Stimulated activated naive CD8-positive, alpha-beta T cell treated with anti-CD3 and anti-CD28 coated beads, Interleukin-15, amount 100 ng/mL, for 72 hours (primary cell): ENCODE results near the gene DPPA3.
"Not testable (repeated sequence)": the region's sequence is repeated elsewhere in the genome, so short reads cannot be mapped to it uniquely, and the experiment has no call there.

Experiments used
- ATAC-seq: fragments of 150-1000 bp; cut with Tn5 transposase; 2 replicates; pipeline ENCODE4 v1.10.0; 2021; ENCODE audit warnings: mild to moderate bottlenecking, moderate library complexity
- DNase-seq, 2 donors: peaks; one replicate each; pipeline ENCODE4 v3.0.0; 2021 to 2022
- H3K27ac Mint-ChIP-seq, 2 donors: one replicate each; pipeline ENCODE4 v1.8.0; 2022; ENCODE audit warnings: mild to moderate bottlenecking in 2 of 2, mixed read lengths in 2 of 2, moderate library complexity in 2 of 2
- H3K27me3 Mint-ChIP-seq: one replicate; pipeline ENCODE4 v1.8.0; 2022; ENCODE audit warnings: mixed read lengths
- H3K4me1 Mint-ChIP-seq: one replicate; pipeline ENCODE4 v1.8.0; 2022; ENCODE audit warnings: mild to moderate bottlenecking, mixed read lengths
- H3K4me3 Mint-ChIP-seq, 2 donors: one replicate each; pipeline ENCODE4 v1.8.0; 2022; ENCODE audit warnings: mild to moderate bottlenecking in 2 of 2, mixed read lengths in 2 of 2, moderate library complexity in 1 of 2
- H3K9me3 Mint-ChIP-seq, 2 donors: one replicate each; pipeline ENCODE4 v1.8.0; 2022; ENCODE audit warnings: mixed read lengths in 2 of 2

DPPA3 gene

DNA sequence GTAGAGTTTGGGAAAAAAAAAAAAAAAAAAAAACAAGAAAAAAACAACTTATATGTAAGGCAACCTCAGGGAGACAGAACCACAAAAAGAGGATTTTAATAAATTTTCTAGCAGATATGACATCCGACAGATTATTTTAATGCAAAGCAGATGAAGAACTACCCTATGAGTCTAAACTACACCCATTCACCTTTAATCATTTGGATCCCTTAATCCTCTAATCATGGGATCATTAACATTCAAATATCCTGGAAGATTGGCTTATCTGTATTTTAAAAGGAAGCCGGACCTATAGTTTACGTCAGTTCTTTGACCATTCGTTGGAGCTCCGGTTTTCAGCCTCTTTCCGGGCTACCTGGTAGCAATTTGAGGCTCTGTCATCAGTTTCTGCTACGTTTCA is at the start of gene DPPA3:
Gene DPPA3 (plus strand): TSS at position 301 of the 400 bp plus-strand sequence. CDS start 138 bp downstream, outside the sequence.
- Mint-ChIP-seq H3K27ac (no peak within 1 kb of the TSS), H3K9me3 (no peaks in the 10 kb centered on the region), H3K4me1 (no peaks in the 10 kb centered on the region), H3K27me3 (no peaks in the 10 kb centered on the region), H3K4me3 (no peak within 1 kb of the TSS)
- DNase-seq (no peak), ATAC-seq (no peak)

DNA sequence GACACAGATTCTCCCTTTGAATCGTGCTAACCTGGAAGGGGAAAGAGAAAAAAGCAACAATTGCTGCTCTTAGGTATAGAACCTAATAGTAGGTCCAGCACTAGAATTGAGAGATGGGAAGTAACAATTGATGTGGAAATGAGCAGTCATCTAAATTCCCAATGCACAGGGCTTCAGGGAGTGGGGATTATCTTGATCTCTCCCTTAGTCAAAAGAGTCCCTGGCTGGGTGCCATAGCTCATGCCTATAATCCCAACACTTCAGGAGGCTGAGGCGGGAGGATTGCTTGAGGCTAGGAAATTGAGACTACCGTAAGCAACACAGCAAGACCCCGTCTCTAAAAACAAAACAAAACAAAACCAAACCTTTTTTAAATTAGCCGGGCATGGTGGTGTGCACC is 49.5 kb upstream of the DPPA3 start:
- Mint-ChIP-seq H3K4me3 (no peak overlapping the region), H3K27ac (no peak overlapping the region), H3K9me3 (no peaks in the 10 kb centered on the region), H3K27me3 (no peaks in the 10 kb centered on the region), H3K4me1 (no peaks in the 10 kb centered on the region)
- ATAC-seq (no peak), DNase-seq (no peak)

DNA sequence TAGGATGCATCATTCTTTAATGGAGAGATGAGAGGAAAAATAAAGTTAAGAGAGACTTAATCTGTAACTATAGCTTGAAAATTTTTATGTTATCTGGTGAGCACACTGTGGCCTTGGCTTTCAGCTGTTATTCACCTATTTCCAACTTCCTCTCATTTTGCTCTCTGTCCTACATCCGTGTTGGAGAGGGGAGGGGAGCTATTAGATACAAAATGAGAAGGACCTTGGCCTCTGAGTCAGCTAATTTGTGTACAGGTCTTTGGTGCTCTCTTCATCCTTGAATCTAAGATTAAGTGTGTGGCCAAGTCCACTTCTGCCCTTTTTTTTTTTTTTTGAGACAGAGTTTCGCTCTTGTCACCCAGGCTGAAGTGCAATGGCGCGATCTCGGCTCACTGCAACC is 44.6 kb upstream of the DPPA3 start:
- no peak for ATAC-seq
- H3K4me1 Mint-ChIP-seq: no peaks in the 10 kb centered on the region
- no peaks in the 10 kb centered on the region for H3K27me3 Mint-ChIP-seq
- no peak for DNase-seq
- no peaks in the 10 kb centered on the region for H3K9me3 Mint-ChIP-seq
- no peak overlapping the region for H3K27ac Mint-ChIP-seq
- H3K4me3 Mint-ChIP-seq: no peak overlapping the region

DNA sequence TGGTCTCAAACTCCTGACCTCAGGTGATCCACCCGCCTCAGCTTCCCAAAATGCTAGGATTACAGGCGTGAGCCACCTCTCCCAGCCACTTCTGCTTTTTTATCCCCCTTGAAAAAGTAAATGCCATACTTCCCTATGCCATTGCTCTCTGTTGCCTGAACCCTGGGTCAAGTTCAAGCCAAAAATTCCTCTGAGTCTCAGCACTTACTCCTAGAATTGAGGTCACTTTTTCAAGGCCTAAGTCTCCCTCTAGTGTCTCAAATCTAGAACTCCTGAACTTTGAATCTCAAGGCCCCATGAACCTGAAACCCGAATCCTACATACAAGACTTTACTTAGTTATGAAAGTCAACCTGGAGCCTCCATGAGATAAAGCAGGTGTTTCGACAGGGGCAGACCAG is 44.1 kb upstream of the DPPA3 start:
- no peak overlapping the region for H3K27ac Mint-ChIP-seq
- DNase-seq: no peak
- ATAC-seq: no peak
- no peaks in the 10 kb centered on the region for H3K9me3 Mint-ChIP-seq
- no peaks in the 10 kb centered on the region for H3K27me3 Mint-ChIP-seq
- H3K4me3 Mint-ChIP-seq: no peak overlapping the region
- H3K4me1 Mint-ChIP-seq: no peaks in the 10 kb centered on the region

DNA sequence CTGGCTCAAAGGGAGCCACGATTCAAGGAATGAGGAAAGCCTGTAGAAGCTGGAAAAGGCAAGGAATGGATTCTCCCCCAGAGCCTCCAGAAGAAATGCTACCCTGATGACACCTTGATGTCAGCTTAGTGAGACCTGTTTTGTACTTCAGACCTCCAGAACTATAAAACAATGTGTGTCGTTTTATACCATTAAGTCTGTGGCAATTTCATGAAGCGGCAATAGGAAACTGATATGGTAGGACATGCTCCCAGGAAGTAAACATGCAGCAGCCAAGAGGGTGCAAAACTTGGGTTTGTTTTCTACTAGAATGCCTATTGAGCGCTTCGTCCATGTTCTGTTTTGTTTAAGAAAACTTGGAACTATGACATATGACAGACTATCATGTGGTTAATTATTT is 43.1 kb upstream of the DPPA3 start:
- DNase-seq (no peak), ATAC-seq (no peak)
- Mint-ChIP-seq H3K27ac (no peak overlapping the region), H3K27me3 (no peaks in the 10 kb centered on the region), H3K9me3 (no peaks in the 10 kb centered on the region), H3K4me3 (no peak overlapping the region), H3K4me1 (no peaks in the 10 kb centered on the region)

DNA sequence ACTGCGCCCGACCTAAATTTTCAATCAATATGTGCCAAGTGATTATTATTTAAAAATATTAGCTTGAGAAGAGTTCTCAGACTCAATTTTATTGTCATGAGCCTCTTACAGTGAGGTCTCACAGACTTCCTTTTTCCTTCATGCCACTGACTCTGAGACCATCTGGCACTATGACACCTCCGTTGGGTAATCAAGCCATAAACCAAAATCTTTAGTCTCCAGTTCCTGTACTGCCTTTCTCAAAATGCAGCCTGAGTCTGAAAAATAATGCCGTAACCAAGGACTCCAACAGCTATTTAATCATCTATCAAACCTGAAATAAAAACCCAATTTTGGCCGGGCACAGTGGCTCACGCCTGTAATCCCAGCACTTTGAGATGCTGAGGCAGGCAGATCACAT is 35.8 kb upstream of the DPPA3 start:
- not testable (repeated sequence) for H3K27me3 Mint-ChIP-seq, DNase-seq, H3K9me3 Mint-ChIP-seq, ATAC-seq, H3K27ac Mint-ChIP-seq, H3K4me3 Mint-ChIP-seq
- peaks cover 11% of the 10 kb centered on the region for H3K4me1 Mint-ChIP-seq

DNA sequence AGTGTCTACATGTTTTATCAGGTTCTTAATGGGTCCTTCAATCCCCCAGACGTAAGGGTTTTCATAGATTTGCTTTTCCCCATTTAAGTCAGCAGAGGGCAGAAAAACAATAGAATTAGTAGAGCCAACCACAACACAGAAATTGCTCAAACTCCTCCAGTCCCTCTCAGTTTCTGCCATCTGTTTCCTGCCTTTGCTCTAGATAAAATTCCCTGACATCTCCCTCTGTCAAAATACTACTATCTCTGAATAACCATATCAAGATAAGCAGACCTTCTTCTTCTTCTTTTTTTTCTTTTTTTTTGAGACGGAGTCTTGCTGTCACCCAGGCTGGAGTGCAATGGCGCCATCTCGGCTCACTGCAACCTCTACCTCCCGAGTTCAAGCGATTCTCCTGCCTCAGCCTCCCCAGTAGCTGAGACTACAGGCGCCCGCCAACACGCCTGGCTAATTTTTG is 33.8 kb upstream of the DPPA3 start:
- peak overlapping the region in 1 of 2 donors; percentile 22 for H3K27ac Mint-ChIP-seq
- not testable (repeated sequence) for H3K27me3 Mint-ChIP-seq, H3K9me3 Mint-ChIP-seq
- H3K4me1 Mint-ChIP-seq: peaks cover 11% of the 10 kb centered on the region
- DNase-seq (peak in 1 of 2 donors; percentile 2), ATAC-seq (peak; percentile 77)
- H3K4me3 Mint-ChIP-seq: peak overlapping the region; percentile 49 to 53

DNA sequence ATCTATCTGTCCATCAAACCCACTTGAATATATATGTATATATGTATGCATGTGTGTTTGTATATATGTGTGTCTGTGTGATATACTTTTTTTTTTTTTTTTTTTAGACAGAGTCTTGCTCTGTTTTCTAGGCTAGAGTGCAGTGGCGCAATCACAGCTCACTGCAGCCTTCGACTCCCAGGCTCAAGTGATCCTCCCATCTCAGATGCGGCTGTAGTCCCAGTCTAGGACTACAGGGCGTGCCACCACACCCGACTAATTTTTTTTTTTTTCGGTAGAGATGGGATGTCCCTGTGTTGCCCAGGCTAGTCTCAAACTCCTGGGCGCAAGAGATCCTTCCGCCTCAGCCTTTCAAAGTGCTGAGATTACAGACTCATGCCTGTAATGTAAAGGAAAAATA is 32.5 kb upstream of the DPPA3 start:
- Mint-ChIP-seq H3K27ac (no peak overlapping the region), H3K9me3 (no peaks in the 10 kb centered on the region), H3K4me1 (peaks cover 11% of the 10 kb centered on the region), H3K27me3 (peaks cover 9% of the 10 kb centered on the region), H3K4me3 (no peak overlapping the region)
- ATAC-seq (no peak), DNase-seq (no peak)

DNA sequence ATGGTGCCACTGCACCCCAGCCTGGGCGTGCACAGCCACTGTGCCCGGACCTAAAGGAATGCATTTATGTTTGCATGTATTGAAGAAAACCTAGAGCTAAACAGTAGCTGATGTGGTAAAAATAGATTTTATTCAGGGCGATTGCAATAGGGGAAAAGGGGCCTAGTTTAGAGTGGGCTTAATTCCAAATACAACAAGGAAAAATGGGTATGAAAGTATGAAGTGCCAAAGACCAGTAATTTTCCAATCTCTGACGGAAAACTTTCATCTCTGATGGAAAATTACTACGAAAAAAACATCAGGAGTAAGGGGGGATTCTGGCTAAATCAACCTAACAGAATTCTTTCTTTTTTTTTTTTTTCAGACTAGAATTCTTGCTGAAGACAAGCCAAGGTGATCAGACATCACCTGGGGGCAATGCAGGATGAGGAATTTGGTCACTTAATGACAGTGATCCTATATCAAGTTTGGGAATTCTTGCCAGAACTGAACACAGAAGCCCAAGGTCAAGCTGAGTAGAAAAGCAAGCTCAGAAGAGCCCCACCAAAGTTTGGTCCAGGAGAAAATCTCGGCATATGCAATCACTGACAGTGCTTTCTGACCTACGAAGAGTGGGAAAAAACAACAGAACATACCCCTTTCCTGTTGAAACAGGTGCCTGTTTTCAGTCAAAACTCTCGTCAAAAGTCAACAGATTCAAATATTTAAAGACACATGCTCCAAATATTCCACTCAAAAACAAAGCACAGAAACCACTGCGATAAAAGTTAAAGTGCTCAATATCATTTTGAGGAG is 31.8 kb upstream of the DPPA3 start:
- H3K9me3 Mint-ChIP-seq: no peaks in the 10 kb centered on the region
- H3K27me3 Mint-ChIP-seq: peaks cover 9% of the 10 kb centered on the region
- peaks cover 11% of the 10 kb centered on the region for H3K4me1 Mint-ChIP-seq
- H3K4me3 Mint-ChIP-seq: no peak overlapping the region
- DNase-seq: no peak
- H3K27ac Mint-ChIP-seq: no peak overlapping the region
- ATAC-seq: no peak

DNA sequence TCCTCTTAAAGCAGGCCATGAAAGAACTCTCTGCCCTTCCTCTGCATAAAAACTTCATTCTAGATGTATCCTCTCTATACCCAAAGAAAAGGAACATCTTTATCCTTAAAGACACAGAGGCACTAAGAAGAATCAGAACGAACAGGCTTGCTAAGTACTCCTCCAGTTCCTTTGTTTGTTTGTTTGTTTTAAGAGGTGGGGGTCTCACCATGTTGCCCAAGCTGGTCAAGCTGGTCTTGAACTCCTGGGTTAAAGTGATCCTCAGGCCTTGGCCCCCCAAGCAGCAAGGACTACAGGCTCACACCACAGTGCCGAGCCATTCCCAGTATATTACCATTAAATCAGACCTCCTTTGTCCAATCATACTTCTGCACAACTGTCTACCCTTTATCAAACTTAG is 29.7 kb upstream of the DPPA3 start:
- Mint-ChIP-seq H3K4me3 (no peak overlapping the region), H3K4me1 (peaks cover 11% of the 10 kb centered on the region), H3K27ac (no peak overlapping the region), H3K27me3 (no peaks in the 10 kb centered on the region), H3K9me3 (no peaks in the 10 kb centered on the region)
- ATAC-seq (no peak), DNase-seq (no peak)

DNA sequence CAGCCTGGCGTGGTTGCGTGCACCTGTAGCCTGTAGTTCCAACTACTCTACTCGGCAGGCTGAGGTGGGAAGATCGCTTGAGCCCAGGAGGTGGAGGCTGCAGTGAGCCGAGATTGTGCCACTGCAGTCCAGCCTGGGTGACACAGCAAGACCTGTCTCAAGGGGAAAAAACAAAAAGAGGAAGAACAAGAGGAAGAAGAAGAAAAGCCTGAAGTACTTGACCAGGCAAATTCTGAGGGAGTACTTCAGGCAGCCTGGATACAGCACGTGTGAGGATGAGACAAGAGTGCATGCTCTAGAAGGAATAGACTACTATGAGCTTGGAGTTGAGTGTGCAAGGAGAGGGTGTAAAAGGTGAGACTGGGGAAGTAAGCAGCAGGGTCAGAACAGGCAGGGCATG is 17.4 kb upstream of the DPPA3 start:
- Mint-ChIP-seq H3K9me3 (no peaks in the 10 kb centered on the region), H3K27ac (no peak overlapping the region), H3K4me1 (peaks cover 10% of the 10 kb centered on the region), H3K27me3 (peaks cover 21% of the 10 kb centered on the region), H3K4me3 (no peak overlapping the region)
- DNase-seq (no peak), ATAC-seq (no peak)

DNA sequence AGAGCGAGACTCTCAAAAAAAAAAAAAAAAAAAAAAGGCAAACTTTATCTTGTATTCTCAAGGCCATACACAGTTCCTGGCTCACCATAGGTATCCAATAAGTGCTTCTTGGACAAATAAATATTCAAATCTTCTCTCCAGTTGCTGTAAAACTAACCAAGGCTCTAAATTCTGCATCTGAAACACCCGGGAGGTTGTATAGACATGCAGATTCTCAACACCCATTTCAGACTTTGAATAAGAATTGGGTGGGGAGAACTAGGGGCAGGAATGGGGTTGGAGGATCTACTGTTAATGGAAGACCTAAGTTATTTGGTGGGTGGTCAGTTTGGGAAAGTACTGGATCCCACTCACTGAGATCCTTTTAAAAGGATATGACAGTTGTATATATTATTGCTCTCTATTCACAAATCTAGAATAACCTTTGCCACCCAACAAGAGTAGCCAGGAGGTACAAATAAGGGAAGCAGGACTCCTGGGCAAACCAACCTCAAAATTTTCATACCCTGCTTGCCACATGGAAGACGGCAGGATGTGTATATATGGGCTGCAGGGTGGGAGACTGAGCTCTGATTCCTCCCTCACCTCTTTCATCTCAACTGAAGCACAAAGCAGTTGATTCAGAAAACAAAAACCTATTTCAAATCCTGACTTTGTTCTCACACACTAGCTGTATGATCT is 16.5 kb upstream of the DPPA3 start:
- H3K27me3 Mint-ChIP-seq: peaks cover 21% of the 10 kb centered on the region
- H3K9me3 Mint-ChIP-seq: no peaks in the 10 kb centered on the region
- H3K4me3 Mint-ChIP-seq: no peak overlapping the region
- ATAC-seq: no peak
- DNase-seq: no peak
- H3K27ac Mint-ChIP-seq: peak overlapping the region; percentile 53 to 86
- H3K4me1 Mint-ChIP-seq: peaks cover 10% of the 10 kb centered on the region

DNA sequence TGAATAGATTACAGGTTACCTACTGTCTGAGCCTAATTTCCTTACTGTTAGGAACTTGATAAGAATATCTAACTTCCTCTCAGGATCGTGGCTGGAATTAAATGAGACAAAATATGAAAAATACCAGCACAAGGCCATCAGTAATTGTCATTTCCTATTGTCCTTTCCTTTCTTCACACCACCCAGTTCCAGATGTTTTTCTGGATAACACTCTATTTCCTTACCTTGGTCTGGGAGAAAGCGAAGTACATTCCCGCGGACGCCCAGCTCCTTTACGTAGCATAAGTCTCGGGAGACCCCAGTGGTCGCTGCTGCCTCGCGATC is 16.0 kb upstream of the DPPA3 start:
- ATAC-seq: no peak
- H3K4me1 Mint-ChIP-seq: peaks cover 10% of the 10 kb centered on the region
- H3K4me3 Mint-ChIP-seq: peak overlapping the region in 1 of 2 donors; percentile 46
- DNase-seq: no peak
- peaks cover 21% of the 10 kb centered on the region for H3K27me3 Mint-ChIP-seq
- H3K9me3 Mint-ChIP-seq: no peaks in the 10 kb centered on the region
- no peak overlapping the region for H3K27ac Mint-ChIP-seq

DNA sequence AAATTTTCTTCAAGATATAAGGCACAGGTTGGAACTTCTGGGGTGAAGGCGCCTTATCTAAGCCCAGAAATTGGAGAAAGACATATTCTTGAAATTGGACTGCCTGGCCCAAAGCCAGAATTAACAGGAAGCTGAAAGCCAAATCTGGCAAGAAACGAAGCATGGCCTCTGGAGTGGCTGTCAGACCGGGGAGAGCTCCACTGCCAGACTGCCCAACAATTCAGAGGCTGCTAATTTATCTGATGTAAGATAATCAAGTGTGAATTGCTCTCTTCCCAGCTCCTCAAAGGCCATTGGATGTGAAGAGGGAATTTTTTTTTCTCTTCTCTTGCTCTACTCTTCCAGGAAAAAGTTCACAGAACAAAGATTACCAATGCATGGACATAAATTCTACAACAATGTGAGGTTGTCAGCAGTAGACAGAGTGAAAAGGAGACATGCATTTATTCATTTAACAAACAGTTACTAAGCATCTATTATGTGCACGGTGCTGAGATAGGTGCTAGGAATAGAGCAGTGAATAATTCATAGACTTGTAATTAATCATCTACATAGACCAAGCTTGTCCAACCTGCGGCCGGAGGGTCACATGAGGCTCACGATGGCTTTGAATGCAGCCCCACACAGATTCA is 15.6 kb upstream of the DPPA3 start, which contains the start of gene GDF3:
Gene GDF3 (minus strand): TSS at position 210 of the 632 bp plus-strand sequence. CDS start 47 bp downstream, at position 163.
- no peak for ATAC-seq
- peaks cover 21% of the 10 kb centered on the region for H3K27me3 Mint-ChIP-seq
- H3K4me3 Mint-ChIP-seq: peak within 1 kb of the TSS in 1 of 2 donors; percentile 46
- no peak for DNase-seq
- H3K27ac Mint-ChIP-seq: peak within 1 kb of the TSS; percentile 53 to 86
- peaks cover 10% of the 10 kb centered on the region for H3K4me1 Mint-ChIP-seq
- no peaks in the 10 kb centered on the region for H3K9me3 Mint-ChIP-seq

DNA sequence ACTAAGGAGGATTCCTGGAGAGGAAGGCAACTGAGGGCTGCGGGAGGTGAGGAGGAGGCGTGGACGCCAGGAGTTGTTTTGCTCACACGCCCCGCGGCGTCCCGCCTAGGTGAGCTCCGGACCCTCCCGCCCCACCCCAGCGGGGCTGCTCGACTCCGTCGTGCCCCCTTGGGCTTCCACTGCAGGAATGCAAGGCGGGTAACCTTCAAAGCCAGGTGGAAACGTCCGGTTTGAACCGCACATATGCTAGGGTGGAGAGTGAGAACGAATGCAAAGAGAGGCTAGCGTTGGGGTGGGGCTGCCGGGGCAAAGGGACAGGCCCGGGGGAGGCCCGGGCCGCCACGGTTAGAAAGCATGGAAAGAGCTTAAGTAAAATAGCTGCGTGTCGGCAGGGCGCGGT is 5.4 kb upstream of the DPPA3 start:
- ATAC-seq: no peak
- H3K9me3 Mint-ChIP-seq: no peaks in the 10 kb centered on the region
- no peaks in the 10 kb centered on the region for H3K27me3 Mint-ChIP-seq
- DNase-seq: no peak
- no peaks in the 10 kb centered on the region for H3K4me1 Mint-ChIP-seq
- H3K4me3 Mint-ChIP-seq: no peak overlapping the region
- no peak overlapping the region for H3K27ac Mint-ChIP-seq
